Mesenchymal stem cell (in vitro differentiated cells and primary cell): Measurements from ENCODE around the gene ALDH1L2.

Source experiments
- DNase-seq: peaks from one replicate; pipeline ENCODE4 v3.0.0-alpha.2; 2013
- H2AFZ ChIP-seq: one replicate; pipeline ENCODE4 v1.6.1; 2013; ENCODE audit warnings: low read depth, mild to moderate bottlenecking, control low read depth, inconsistent platforms, low read length, moderate library complexity
- H2AK5ac ChIP-seq: 2 replicates; pipeline ENCODE4 v1.6.1; 2013; ENCODE audit warnings: low read length, moderate library complexity, mild to moderate bottlenecking, inconsistent platforms; ENCODE audit not compliant: severe bottlenecking
- H2BK120ac ChIP-seq: one replicate; pipeline ENCODE4 v1.6.1; 2013; ENCODE audit warnings: low read depth, mild to moderate bottlenecking, inconsistent platforms, low read length, moderate library complexity
- H2BK12ac ChIP-seq, 2 experiments: one replicate each; pipeline ENCODE4 v1.6.1; 2013; ENCODE audit warnings: inconsistent platforms in 2 of 2, low read length in 2 of 2, mild to moderate bottlenecking in 2 of 2, moderate library complexity in 2 of 2, control low read depth in 1 of 2
- H2BK15ac ChIP-seq: one replicate; pipeline ENCODE4 v1.6.1; 2013; ENCODE audit warnings: mild to moderate bottlenecking, low read depth, inconsistent platforms; ENCODE audit not compliant: poor library complexity, severe bottlenecking
- H2BK5ac ChIP-seq: 2 replicates; pipeline ENCODE4 v1.6.1; 2013; ENCODE audit warnings: low read depth, mild to moderate bottlenecking, low read length, control low read depth, inconsistent platforms; ENCODE audit not compliant: poor library complexity, severe bottlenecking
- H3K14ac ChIP-seq, 2 experiments: one replicate each; pipeline ENCODE4 v1.6.1; 2013; ENCODE audit warnings: inconsistent platforms in 2 of 2, low read length in 2 of 2, control low read depth in 1 of 2, mild to moderate bottlenecking in 1 of 2, moderate library complexity in 1 of 2
- H3K18ac ChIP-seq, 2 experiments: one replicate each; pipeline ENCODE4 v1.6.1; 2013; ENCODE audit warnings: inconsistent platforms in 2 of 2, low read length in 2 of 2, control low read depth in 1 of 2, low read depth in 1 of 2, mild to moderate bottlenecking in 1 of 2
- H3K23ac ChIP-seq, 2 experiments: one replicate each; pipeline ENCODE4 v1.6.1; 2013; ENCODE audit warnings: inconsistent platforms in 2 of 2, low read length in 2 of 2, mild to moderate bottlenecking in 2 of 2, moderate library complexity in 2 of 2, control low read depth in 1 of 2
- H3K27ac ChIP-seq: 2 replicates; pipeline ENCODE4 v1.5.1; 2013; ENCODE audit warnings: mild to moderate bottlenecking, moderate library complexity, low read length, control low read depth, inconsistent platforms; ENCODE audit not compliant: poor library complexity, severe bottlenecking
- H3K27me3 ChIP-seq, 2 experiments: 2 replicates each; pipeline versions ENCODE4 v1.6.1 to v1.7.0; 2013; ENCODE audit warnings: low read length in 2 of 2, mild to moderate bottlenecking in 2 of 2, moderate library complexity in 2 of 2, control low read depth in 1 of 2, inconsistent platforms in 1 of 2; ENCODE audit not compliant: control insufficient read depth in 1 of 2, insufficient read depth in 1 of 2
- H3K36me3 ChIP-seq, 2 experiments: 2 replicates each; pipeline versions ENCODE4 v1.6.1 to v1.7.0; 2013; ENCODE audit warnings: low read length in 2 of 2, control low read depth in 1 of 2, inconsistent platforms in 1 of 2, low read depth in 1 of 2, mild to moderate bottlenecking in 1 of 2; ENCODE audit not compliant: insufficient read depth in 2 of 2, control insufficient read depth in 1 of 2
- H3K4ac ChIP-seq, 2 experiments: one replicate each; pipeline ENCODE4 v1.6.1; 2013; ENCODE audit warnings: inconsistent platforms in 2 of 2, low read length in 2 of 2, mild to moderate bottlenecking in 2 of 2, moderate library complexity in 2 of 2, control low read depth in 1 of 2, low read depth in 1 of 2
- H3K4me1 ChIP-seq: 2 replicates; pipeline ENCODE4 v1.6.1; 2013; ENCODE audit warnings: low read depth, low read length, control low read depth; ENCODE audit not compliant: control insufficient read depth, insufficient read depth
- H3K4me2 ChIP-seq: 2 replicates; pipeline ENCODE4 v1.6.1; 2013; ENCODE audit warnings: low read length, mild to moderate bottlenecking, inconsistent platforms; ENCODE audit not compliant: poor library complexity, severe bottlenecking
- H3K4me3 ChIP-seq, 2 experiments: 2 replicates each; pipeline versions ENCODE4 v1.5.1 to v1.7.0; 2013; ENCODE audit warnings: low read length in 2 of 2, mild to moderate bottlenecking in 2 of 2, control low read depth in 1 of 2, low read depth in 1 of 2; ENCODE audit not compliant: insufficient read depth in 1 of 2
- H3K79me1 ChIP-seq: replicated peaks from 2 replicates; pipeline ENCODE4 v1.6.1; 2013; ENCODE audit warnings: mild to moderate bottlenecking, control low read depth, low read length, inconsistent platforms; ENCODE audit not compliant: poor library complexity, severe bottlenecking
- H3K9ac ChIP-seq: 2 replicates; pipeline ENCODE4 v1.7.0; 2013; ENCODE audit warnings: mild to moderate bottlenecking, low read length, moderate library complexity
- H3K9me3 ChIP-seq: 2 replicates; pipeline ENCODE4 v1.7.0; 2013; ENCODE audit warnings: mild to moderate bottlenecking, low read length; ENCODE audit not compliant: control insufficient read depth
- H4K8ac ChIP-seq: one replicate; pipeline ENCODE4 v1.6.1; 2013; ENCODE audit warnings: inconsistent platforms, mild to moderate bottlenecking, low read length, moderate library complexity
- H4K91ac ChIP-seq: one replicate; pipeline ENCODE4 v1.6.1; 2013; ENCODE audit warnings: mild to moderate bottlenecking, low read length, inconsistent platforms
- WGBS: methylation state at CpG from one replicate; pipeline ENCODE4 v1.1.7; 2013; ENCODE audit warnings: mixed read lengths; 5-methylcytosine and 5-hydroxymethylcytosine counted together

ALDH1L2 gene

DNA sequence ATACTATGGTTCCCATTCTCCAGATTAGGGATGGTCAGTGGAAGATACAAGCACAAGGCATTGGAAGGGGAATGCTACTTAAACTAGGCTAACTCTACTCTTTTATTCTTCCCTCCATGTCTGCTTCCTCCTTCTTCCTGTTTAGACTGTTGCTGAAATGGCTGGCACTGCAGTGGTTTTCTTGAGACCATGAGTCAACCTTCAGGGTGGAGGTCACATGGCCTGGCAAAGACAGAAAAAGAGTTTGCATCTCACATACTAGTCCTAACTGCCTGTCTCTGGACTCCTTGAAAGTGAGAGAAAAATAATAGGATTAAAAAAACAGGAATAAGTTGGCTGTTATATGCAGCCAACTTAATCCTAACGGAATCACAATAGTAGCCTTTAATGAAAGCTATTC, 37.0 kb downstream of the ALDH1L2 start:
- Histone ChIP-seq H3K4ac (no peak overlapping the region), H2BK12ac (no peak overlapping the region), H3K4me1 (no peaks in the 10 kb centered on the region), H2BK5ac (no peak overlapping the region), H3K4me3 (no peak overlapping the region), H3K9ac (no peak overlapping the region), H3K4me2 (no peak overlapping the region), H3K9me3 (peaks cover 4% of the 10 kb centered on the region), H2BK15ac (no peak overlapping the region), H2BK120ac (no peak overlapping the region), H2AK5ac (no peak overlapping the region), H4K8ac (no peak overlapping the region), H3K36me3 (peaks cover 9 to 82% of the 10 kb centered on the region in 2 experiments), H4K91ac (no peak overlapping the region), H3K23ac (no peak overlapping the region), H3K18ac (no peak overlapping the region), H3K27ac (no peak overlapping the region), H3K79me1 (no peaks in the 10 kb centered on the region), H2AFZ (no peak overlapping the region), H3K14ac (no peak overlapping the region), H3K27me3 (no peaks in the 10 kb centered on the region)
- no CpG with 5 or more reads among the region's 1 CpG for WGBS
- DNase-seq = no peak

DNA sequence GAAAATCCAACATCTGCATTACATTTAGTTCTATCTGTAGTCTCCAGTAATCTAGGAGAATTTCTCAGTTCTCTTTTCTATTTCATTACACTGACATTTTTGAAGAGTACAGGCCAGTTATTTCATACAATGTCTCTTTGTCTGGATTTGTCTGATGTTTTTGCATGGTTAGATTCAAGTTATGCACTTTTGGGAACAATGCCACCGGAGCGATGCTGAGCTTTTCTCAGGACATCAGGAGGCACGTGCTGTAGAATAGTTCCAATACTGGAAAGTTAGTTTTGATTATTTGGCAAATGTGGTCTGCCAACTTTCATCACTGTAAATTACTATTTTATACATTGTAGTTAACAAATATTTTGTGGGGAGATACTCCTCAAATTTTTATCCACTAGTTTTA, 43.1 kb downstream of the ALDH1L2 start:
- no peak overlapping the region for H3K18ac ChIP-seq
- H3K4ac ChIP-seq = no peak overlapping the region
- no peaks in the 10 kb centered on the region for H3K79me1 ChIP-seq
- H3K9ac ChIP-seq = no peak overlapping the region
- H3K14ac ChIP-seq = no peak overlapping the region
- no peak overlapping the region for H2AK5ac ChIP-seq
- no peak overlapping the region for H3K27ac ChIP-seq
- peaks cover 1% of the 10 kb centered on the region for H3K4me1 ChIP-seq
- H3K23ac ChIP-seq = no peak overlapping the region
- DNase-seq = no peak
- no peak overlapping the region for H4K91ac ChIP-seq
- peaks cover 0 to 63% of the 10 kb centered on the region in 2 experiments for H3K36me3 ChIP-seq
- 100% methylated on average over 2 of the region's 3 CpGs for WGBS
- no peak overlapping the region for H2BK12ac ChIP-seq
- no peak overlapping the region for H2AFZ ChIP-seq
- H4K8ac ChIP-seq = no peak overlapping the region
- no peak overlapping the region for H3K4me3 ChIP-seq
- H3K27me3 ChIP-seq = no peaks in the 10 kb centered on the region
- no peak overlapping the region for H2BK120ac ChIP-seq
- no peak overlapping the region for H2BK5ac ChIP-seq
- no peak overlapping the region for H2BK15ac ChIP-seq
- H3K4me2 ChIP-seq = no peak overlapping the region
- H3K9me3 ChIP-seq = no peaks in the 10 kb centered on the region

DNA sequence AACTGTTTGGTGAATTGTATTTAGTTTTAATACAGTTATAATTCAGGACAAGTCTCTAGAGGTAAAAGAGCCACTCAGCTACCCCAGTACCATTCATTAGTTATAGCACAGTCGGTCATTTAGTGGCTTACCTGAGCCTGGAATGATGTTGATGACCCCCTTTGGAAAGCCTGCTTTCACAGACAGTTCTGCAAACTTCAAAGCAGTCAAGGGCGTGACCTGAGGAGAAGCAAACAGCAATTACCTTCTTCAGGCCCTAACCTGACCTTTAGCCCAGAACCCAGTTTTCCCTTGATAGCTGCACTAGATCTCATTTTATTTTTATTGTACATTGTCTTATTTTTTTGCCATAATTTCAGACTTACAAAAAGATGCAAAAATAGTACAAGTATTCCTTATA, 43.8 kb downstream of the ALDH1L2 start:
- H2BK15ac ChIP-seq = no peak overlapping the region
- no peak overlapping the region for H2BK12ac ChIP-seq
- H3K23ac ChIP-seq = no peak overlapping the region
- no peak overlapping the region for H2AFZ ChIP-seq
- H3K9me3 ChIP-seq = no peaks in the 10 kb centered on the region
- H3K27ac ChIP-seq = no peak overlapping the region
- H3K36me3 ChIP-seq = peaks cover 0 to 59% of the 10 kb centered on the region in 2 experiments
- H3K79me1 ChIP-seq = no peaks in the 10 kb centered on the region
- no peak overlapping the region for H2BK120ac ChIP-seq
- no peak overlapping the region for H4K91ac ChIP-seq
- H2BK5ac ChIP-seq = no peak overlapping the region
- H3K18ac ChIP-seq = no peak overlapping the region
- no peak overlapping the region for H2AK5ac ChIP-seq
- peaks cover 1% of the 10 kb centered on the region for H3K4me1 ChIP-seq
- H4K8ac ChIP-seq = no peak overlapping the region
- no peak overlapping the region for H3K4ac ChIP-seq
- no peak overlapping the region for H3K14ac ChIP-seq
- H3K9ac ChIP-seq = no peak overlapping the region
- no peaks in the 10 kb centered on the region for H3K27me3 ChIP-seq
- WGBS = 45% methylated on average over 2 of the region's 2 CpGs
- H3K4me2 ChIP-seq = no peak overlapping the region
- DNase-seq = no peak
- no peak overlapping the region for H3K4me3 ChIP-seq

- no peak overlapping the region for H2BK5ac ChIP-seq
- H3K23ac ChIP-seq = no peak overlapping the region
- H3K4me2 ChIP-seq = no peak overlapping the region
- H2BK120ac ChIP-seq = no peak overlapping the region
- H2AFZ ChIP-seq = no peak overlapping the region
- no peak overlapping the region for H2AK5ac ChIP-seq
- no peak overlapping the region for H3K27ac ChIP-seq
- H3K4me1 ChIP-seq = peaks cover 1% of the 10 kb centered on the region
- H3K79me1 ChIP-seq = no peaks in the 10 kb centered on the region
- no peak overlapping the region for H3K4ac ChIP-seq
- H4K8ac ChIP-seq = no peak overlapping the region
- H2BK12ac ChIP-seq = no peak overlapping the region
- H3K9me3 ChIP-seq = no peaks in the 10 kb centered on the region
- no peak overlapping the region for H4K91ac ChIP-seq
- 0% methylated on average over 1 of the region's 3 CpGs for WGBS
- H3K9ac ChIP-seq = no peak overlapping the region
- no peak overlapping the region for H3K14ac ChIP-seq
- DNase-seq = no peak
- H3K18ac ChIP-seq = no peak overlapping the region
- H3K36me3 ChIP-seq = peaks cover 0 to 57% of the 10 kb centered on the region in 2 experiments
- no peak overlapping the region for H3K4me3 ChIP-seq
- H3K27me3 ChIP-seq = no peaks in the 10 kb centered on the region
- H2BK15ac ChIP-seq = no peak overlapping the region
Measured at GRCh38 chr12:105036937-105037649, 47.2 kb downstream of the ALDH1L2 start.
